HCT116 (cell line): ENCODE measurements around the gene CAPZB.
A peak's percentile ranks its signal among the peaks of the same experiment; 100 is the strongest.

ENCODE experiments used
- EZH2 ChIP-seq: fragments of 200-600 bp; sonication (generic); IDR thresholded peaks from 2 replicates; pipeline ENCODE4 v1.6.1; 2017; ENCODE audit warnings: antibody characterized with exemption, mixed run types
- EZH2phosphoT487 ChIP-seq: fragments of 200-600 bp; IDR thresholded peaks from 2 replicates; pipeline ENCODE4 v1.6.1; 2018; ENCODE audit warnings: antibody characterized with exemption, borderline replicate concordance
- JUND ChIP-seq: IDR thresholded peaks from 2 replicates; pipeline ENCODE4 v1.6.1; 2012
- POLR2A ChIP-seq: IDR thresholded peaks from 2 replicates; pipeline ENCODE4 v1.7.0; 2011; ENCODE audit warnings: borderline replicate concordance; ENCODE audit not compliant: insufficient read depth, insufficient read length; ENCODE audit errors: extremely low read depth
- POLR2AphosphoS5 ChIP-seq: IDR thresholded peaks from 2 replicates; pipeline ENCODE4 v1.6.1; 2011; ENCODE audit warnings: mild to moderate bottlenecking, low read depth, low read length, moderate library complexity
- REST ChIP-seq: IDR thresholded peaks from 2 replicates; pipeline ENCODE4 v1.6.1; 2012; ENCODE audit warnings: low read depth
- SIN3A ChIP-seq: IDR thresholded peaks from 2 replicates; pipeline ENCODE4 v1.6.1; 2012; ENCODE audit warnings: low read depth
- SP1 ChIP-seq: IDR thresholded peaks from 2 replicates; pipeline ENCODE4 v1.6.1; 2012; ENCODE audit warnings: low read depth
- SRF ChIP-seq: IDR thresholded peaks from 2 replicates; pipeline ENCODE4 v1.6.1; 2012; ENCODE audit warnings: low read depth
- ZNF274 ChIP-seq: fragments of 200-500 bp; sonication (Bioruptor generic); IDR thresholded peaks from 2 replicates; pipeline ENCODE4 v1.6.1; 2014; ENCODE audit warnings: mild to moderate bottlenecking, low read depth, low read length, inconsistent platforms
- TF ChIP-seq, protein P1 (sequence below), 3 experiments: fragments of 200-600 bp in 1 of 3; sonication (generic) in 1 of 3; IDR thresholded peaks in 2 of 3; conservative IDR thresholded peaks in 1 of 3; 2 replicates each; pipeline ENCODE4 v1.5.1; 2012 to 2017; ENCODE audit warnings: low read depth in 2 of 3, low read length in 2 of 3, antibody characterized with exemption in 1 of 3, borderline replicate concordance in 1 of 3, control low read depth in 1 of 3, mild to moderate bottlenecking in 1 of 3, mixed read lengths in 1 of 3, mixed run types in 1 of 3, moderate library complexity in 1 of 3; ENCODE audit not compliant: insufficient read depth in 1 of 3
- TF ChIP-seq, protein P2 (sequence below): IDR thresholded peaks from 2 replicates; pipeline ENCODE4 v1.6.1; 2012
- TF ChIP-seq, protein P3 (sequence below): IDR thresholded peaks from 2 replicates; pipeline ENCODE4 v1.6.1; 2012

- TF ChIP-seq POLR2A (no peak), SP1 (peak; percentile 58), EZH2phosphoT487 (no peak), REST (no peak), JUND (peak; percentile 81), POLR2AphosphoS5 (peak; percentile 23; the same call in 1 of the 2 replicates), EZH2 (no peak), ZNF274 (no peak), SIN3A (no peak), SRF (peak; percentile 58; the same call in 1 of the 2 replicates)
- TF ChIP-seq, protein P1, sequence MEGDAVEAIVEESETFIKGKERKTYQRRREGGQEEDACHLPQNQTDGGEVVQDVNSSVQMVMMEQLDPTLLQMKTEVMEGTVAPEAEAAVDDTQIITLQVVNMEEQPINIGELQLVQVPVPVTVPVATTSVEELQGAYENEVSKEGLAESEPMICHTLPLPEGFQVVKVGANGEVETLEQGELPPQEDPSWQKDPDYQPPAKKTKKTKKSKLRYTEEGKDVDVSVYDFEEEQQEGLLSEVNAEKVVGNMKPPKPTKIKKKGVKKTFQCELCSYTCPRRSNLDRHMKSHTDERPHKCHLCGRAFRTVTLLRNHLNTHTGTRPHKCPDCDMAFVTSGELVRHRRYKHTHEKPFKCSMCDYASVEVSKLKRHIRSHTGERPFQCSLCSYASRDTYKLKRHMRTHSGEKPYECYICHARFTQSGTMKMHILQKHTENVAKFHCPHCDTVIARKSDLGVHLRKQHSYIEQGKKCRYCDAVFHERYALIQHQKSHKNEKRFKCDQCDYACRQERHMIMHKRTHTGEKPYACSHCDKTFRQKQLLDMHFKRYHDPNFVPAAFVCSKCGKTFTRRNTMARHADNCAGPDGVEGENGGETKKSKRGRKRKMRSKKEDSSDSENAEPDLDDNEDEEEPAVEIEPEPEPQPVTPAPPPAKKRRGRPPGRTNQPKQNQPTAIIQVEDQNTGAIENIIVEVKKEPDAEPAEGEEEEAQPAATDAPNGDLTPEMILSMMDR (IDR thresholded peaks at IDR 0.05 in 2 of 3, conservative IDR thresholded peaks at IDR 0.05 in 1 of 3; ENCODE audit: borderline replicate concordance in 1 of 3, insufficient read depth in 1 of 3, low read depth in 2 of 3, low read length in 2 of 3): no peak
- TF ChIP-seq, protein P2, sequence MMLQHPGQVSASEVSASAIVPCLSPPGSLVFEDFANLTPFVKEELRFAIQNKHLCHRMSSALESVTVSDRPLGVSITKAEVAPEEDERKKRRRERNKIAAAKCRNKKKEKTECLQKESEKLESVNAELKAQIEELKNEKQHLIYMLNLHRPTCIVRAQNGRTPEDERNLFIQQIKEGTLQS: 0 out of 2 replicates have a peak, but pooled peaks have one; percentile 9
- TF ChIP-seq, protein P3, sequence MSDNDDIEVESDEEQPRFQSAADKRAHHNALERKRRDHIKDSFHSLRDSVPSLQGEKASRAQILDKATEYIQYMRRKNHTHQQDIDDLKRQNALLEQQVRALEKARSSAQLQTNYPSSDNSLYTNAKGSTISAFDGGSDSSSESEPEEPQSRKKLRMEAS: 0 out of 2 replicates have a peak, but pooled peaks have one; percentile 21
These were observed 34.4 kb downstream of the CAPZB start for GRCh38 chr1:19450811-19451515.
